Choroid plexus epithelial cell (primary cell): ENCODE results near the gene HDLBP.
"Not testable (repeated sequence)": the region's sequence is repeated elsewhere in the genome, so short reads cannot be mapped to it uniquely, and the experiment has no call there.

ENCODE experiments used
- DNase-seq: peaks from one replicate; pipeline ENCODE4 v3.0.0-alpha.2; 2010; ENCODE audit warnings: low read depth
- H3K4me3 ChIP-seq: 2 replicates; pipeline ENCODE4 v1.5.1; 2011; ENCODE audit warnings: low read depth, mild to moderate bottlenecking, control low read depth, low read length, moderate library complexity
- CTCF ChIP-seq: conservative IDR thresholded peaks from 2 replicates; pipeline ENCODE4 v1.5.1; 2011; ENCODE audit warnings: low read depth, mild to moderate bottlenecking, control low read depth, inconsistent platforms, low read length, moderate library complexity

HDLBP gene

GRCh38 chr2:241286348-241287090, 29.0 kb downstream of the HDLBP start:
- H3K4me3 ChIP-seq: no peak overlapping the region
- peak; percentile 35 for DNase-seq
- no peak for TF ChIP-seq CTCF

- TF ChIP-seq CTCF: no peak
- no peak overlapping the region for H3K4me3 ChIP-seq
- no peak for DNase-seq
These were observed 29.9 kb downstream of the HDLBP start for GRCh38 chr2:241285596-241285995.

- no peak for TF ChIP-seq CTCF
- H3K4me3 ChIP-seq: no peak overlapping the region
- no peak for DNase-seq
These were observed 32.9 kb downstream of the HDLBP start for GRCh38 chr2:241282555-241282954.

- TF ChIP-seq CTCF: no peak
- no peak for DNase-seq
- no peak overlapping the region for H3K4me3 ChIP-seq
These were observed 35.2 kb downstream of the HDLBP start for GRCh38 chr2:241280291-241280690.

GRCh38 chr2:241279828-241280227, 35.6 kb downstream of the HDLBP start:
- no peak for TF ChIP-seq CTCF
- no peak overlapping the region for H3K4me3 ChIP-seq
- DNase-seq: no peak

- peak; percentile 52 for DNase-seq
- no peak overlapping the region for H3K4me3 ChIP-seq
- no peak for TF ChIP-seq CTCF
These were observed 36.1 kb downstream of the HDLBP start for GRCh38 chr2:241279413-241279812.

- DNase-seq, H3K4me3 ChIP-seq: not testable (repeated sequence)
These were observed 37.2 kb downstream of the HDLBP start for GRCh38 chr2:241278306-241278705.
